H1 (cell line): ENCODE results near the gene MLLT6. TPM values are rescaled to one million over a fixed set of nuclear protein-coding genes. Genes with fewer than 3 reads are reported as not detected.
A peak's percentile ranks its signal among the peaks of the same experiment; 100 is the strongest.

Experiments used
- CBX5 ChIP-seq: fragments of 300-800, 300-1000 bp; sonication (generic); IDR thresholded peaks from 2 replicates; pipeline ENCODE4 v1.7.1; 2016; ENCODE audit warnings: antibody characterized with exemption, low read length, low read depth
- CREB1 ChIP-seq: IDR thresholded peaks from 2 replicates; pipeline ENCODE4 v1.6.1; 2012; ENCODE audit warnings: inconsistent platforms
- CTBP2 ChIP-seq: IDR thresholded peaks from 2 replicates; pipeline ENCODE4 v1.7.0; 2011; ENCODE audit warnings: borderline replicate concordance, mild to moderate bottlenecking, moderate library complexity, mixed read lengths, low read length; ENCODE audit not compliant: insufficient read depth, insufficient read length
- EGR1 ChIP-seq: IDR thresholded peaks from 2 replicates; pipeline ENCODE4 v1.6.1; 2011; ENCODE audit warnings: low read depth, low read length, borderline replicate concordance
- HDAC2 ChIP-seq, 2 experiments: fragments of 300-600 bp in 1 of 2; sonication (generic) in 1 of 2; IDR thresholded peaks; 2 replicates each; pipeline ENCODE4 v1.6.1; 2011 to 2012; ENCODE audit warnings: low read depth in 2 of 2, low read length in 2 of 2, mild to moderate bottlenecking in 2 of 2, moderate library complexity in 2 of 2, borderline replicate concordance in 1 of 2, inconsistent platforms in 1 of 2
- SIRT6 ChIP-seq: IDR thresholded peaks from one replicate; pipeline ENCODE4 v1.7.1; 2012; ENCODE audit warnings: low read length, inconsistent platforms
- TAF1 ChIP-seq: IDR thresholded peaks from 2 replicates; pipeline ENCODE4 v1.6.1; 2011; ENCODE audit warnings: mild to moderate bottlenecking, low read depth, low read length
- polyA plus RNA-seq, 7 experiments: library from polyadenylated mRNA; depleted of rRNA in 3 of 7; stranded (reverse) in 5 of 7; unstranded in 2 of 7; fragments of >200 nt in 5 of 7; fragments of 200-250 nt in 2 of 7; gene quantifications; 1 replicate in 5 of 7; 2 replicates in 1 of 7; 4 replicates in 1 of 7; pipeline versions ENCODE4 v1.2.1 to v1.2.3, GENCODE V29; 2011 to 2013; ENCODE audit warnings: missing spikeins in 2 of 7, mixed read lengths in 2 of 7
- total RNA-seq: library from RNA; stranded (reverse); fragmentation: NEBNext Ultra II Directional; extraction: Animal tissue kit (Norgen Biotek cat#: 25700); gene quantifications from 2 replicates; pipeline ENCODE4 v1.2.1, GENCODE V29; 2021
- TF ChIP-seq, protein P1 (sequence below): fragments of 300-600 bp; sonication (generic); IDR thresholded peaks from 2 replicates; pipeline ENCODE4 v1.7.1; 2012; ENCODE audit warnings: low read length, moderate library complexity, mild to moderate bottlenecking, inconsistent platforms; ENCODE audit not compliant: insufficient replicate concordance

MLLT6 gene
- total and polyA plus RNA-seq, 2 of the 8 experiments (the other 6 are each of a cell fraction or from before 2014, with no cell fraction given): 6.5 to 8.0 TPM

GRCh38 chr17:38761612-38762011, 56.5 kb downstream of the MLLT6 start (continued):
- no peak for TF ChIP-seq SIRT6
- TF ChIP-seq EGR1: no peak
- TF ChIP-seq CTBP2: no peak
- TF ChIP-seq CBX5: no peak
- TF ChIP-seq HDAC2 (IDR thresholded peaks at IDR 0.05; ENCODE audit: borderline replicate concordance in 1 of 2, low read depth in 2 of 2, low read length in 2 of 2): 0 out of 4 replicates have a peak, but pooled peaks of 1 of the 2 experiments have one; percentile 30
- TF ChIP-seq, protein P1, sequence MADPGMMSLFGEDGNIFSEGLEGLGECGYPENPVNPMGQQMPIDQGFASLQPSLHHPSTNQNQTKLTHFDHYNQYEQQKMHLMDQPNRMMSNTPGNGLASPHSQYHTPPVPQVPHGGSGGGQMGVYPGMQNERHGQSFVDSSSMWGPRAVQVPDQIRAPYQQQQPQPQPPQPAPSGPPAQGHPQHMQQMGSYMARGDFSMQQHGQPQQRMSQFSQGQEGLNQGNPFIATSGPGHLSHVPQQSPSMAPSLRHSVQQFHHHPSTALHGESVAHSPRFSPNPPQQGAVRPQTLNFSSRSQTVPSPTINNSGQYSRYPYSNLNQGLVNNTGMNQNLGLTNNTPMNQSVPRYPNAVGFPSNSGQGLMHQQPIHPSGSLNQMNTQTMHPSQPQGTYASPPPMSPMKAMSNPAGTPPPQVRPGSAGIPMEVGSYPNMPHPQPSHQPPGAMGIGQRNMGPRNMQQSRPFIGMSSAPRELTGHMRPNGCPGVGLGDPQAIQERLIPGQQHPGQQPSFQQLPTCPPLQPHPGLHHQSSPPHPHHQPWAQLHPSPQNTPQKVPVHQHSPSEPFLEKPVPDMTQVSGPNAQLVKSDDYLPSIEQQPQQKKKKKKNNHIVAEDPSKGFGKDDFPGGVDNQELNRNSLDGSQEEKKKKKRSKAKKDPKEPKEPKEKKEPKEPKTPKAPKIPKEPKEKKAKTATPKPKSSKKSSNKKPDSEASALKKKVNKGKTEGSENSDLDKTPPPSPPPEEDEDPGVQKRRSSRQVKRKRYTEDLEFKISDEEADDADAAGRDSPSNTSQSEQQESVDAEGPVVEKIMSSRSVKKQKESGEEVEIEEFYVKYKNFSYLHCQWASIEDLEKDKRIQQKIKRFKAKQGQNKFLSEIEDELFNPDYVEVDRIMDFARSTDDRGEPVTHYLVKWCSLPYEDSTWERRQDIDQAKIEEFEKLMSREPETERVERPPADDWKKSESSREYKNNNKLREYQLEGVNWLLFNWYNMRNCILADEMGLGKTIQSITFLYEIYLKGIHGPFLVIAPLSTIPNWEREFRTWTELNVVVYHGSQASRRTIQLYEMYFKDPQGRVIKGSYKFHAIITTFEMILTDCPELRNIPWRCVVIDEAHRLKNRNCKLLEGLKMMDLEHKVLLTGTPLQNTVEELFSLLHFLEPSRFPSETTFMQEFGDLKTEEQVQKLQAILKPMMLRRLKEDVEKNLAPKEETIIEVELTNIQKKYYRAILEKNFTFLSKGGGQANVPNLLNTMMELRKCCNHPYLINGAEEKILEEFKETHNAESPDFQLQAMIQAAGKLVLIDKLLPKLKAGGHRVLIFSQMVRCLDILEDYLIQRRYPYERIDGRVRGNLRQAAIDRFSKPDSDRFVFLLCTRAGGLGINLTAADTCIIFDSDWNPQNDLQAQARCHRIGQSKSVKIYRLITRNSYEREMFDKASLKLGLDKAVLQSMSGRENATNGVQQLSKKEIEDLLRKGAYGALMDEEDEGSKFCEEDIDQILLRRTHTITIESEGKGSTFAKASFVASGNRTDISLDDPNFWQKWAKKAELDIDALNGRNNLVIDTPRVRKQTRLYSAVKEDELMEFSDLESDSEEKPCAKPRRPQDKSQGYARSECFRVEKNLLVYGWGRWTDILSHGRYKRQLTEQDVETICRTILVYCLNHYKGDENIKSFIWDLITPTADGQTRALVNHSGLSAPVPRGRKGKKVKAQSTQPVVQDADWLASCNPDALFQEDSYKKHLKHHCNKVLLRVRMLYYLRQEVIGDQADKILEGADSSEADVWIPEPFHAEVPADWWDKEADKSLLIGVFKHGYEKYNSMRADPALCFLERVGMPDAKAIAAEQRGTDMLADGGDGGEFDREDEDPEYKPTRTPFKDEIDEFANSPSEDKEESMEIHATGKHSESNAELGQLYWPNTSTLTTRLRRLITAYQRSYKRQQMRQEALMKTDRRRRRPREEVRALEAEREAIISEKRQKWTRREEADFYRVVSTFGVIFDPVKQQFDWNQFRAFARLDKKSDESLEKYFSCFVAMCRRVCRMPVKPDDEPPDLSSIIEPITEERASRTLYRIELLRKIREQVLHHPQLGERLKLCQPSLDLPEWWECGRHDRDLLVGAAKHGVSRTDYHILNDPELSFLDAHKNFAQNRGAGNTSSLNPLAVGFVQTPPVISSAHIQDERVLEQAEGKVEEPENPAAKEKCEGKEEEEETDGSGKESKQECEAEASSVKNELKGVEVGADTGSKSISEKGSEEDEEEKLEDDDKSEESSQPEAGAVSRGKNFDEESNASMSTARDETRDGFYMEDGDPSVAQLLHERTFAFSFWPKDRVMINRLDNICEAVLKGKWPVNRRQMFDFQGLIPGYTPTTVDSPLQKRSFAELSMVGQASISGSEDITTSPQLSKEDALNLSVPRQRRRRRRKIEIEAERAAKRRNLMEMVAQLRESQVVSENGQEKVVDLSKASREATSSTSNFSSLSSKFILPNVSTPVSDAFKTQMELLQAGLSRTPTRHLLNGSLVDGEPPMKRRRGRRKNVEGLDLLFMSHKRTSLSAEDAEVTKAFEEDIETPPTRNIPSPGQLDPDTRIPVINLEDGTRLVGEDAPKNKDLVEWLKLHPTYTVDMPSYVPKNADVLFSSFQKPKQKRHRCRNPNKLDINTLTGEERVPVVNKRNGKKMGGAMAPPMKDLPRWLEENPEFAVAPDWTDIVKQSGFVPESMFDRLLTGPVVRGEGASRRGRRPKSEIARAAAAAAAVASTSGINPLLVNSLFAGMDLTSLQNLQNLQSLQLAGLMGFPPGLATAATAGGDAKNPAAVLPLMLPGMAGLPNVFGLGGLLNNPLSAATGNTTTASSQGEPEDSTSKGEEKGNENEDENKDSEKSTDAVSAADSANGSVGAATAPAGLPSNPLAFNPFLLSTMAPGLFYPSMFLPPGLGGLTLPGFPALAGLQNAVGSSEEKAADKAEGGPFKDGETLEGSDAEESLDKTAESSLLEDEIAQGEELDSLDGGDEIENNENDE: no peak
- TF ChIP-seq CREB1: 0 out of 2 replicates have a peak, but pooled peaks have one; percentile 23
- TF ChIP-seq TAF1: no peak
- TF ChIP-seq, all 59 proteins: peak for 7
